ENCODE data around the gene PDGFD.

PDGFD gene

DNA sequence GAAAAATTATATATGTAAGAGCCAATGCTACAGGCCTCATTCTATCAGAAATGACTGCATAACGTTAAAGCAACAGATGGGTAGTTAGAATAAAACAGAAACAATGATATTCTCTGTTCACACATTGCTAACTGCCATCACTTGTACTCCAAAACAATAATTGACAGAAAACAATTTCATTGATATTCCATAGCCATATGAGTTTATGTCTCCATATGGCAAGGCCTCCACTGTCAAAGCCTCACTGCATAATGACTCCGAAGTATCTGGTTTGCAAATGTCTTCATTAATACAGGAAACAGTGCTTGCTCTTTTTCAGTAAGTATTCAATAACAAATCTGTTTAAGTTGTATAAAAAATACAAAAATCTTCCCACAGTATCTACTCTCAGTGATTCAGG lies 117.6 kb downstream of the PDGFD start:
- DNase-seq (ENCODE audit: low read depth): no peak
- no peak overlapping the region for H3K4me3 ChIP-seq (ENCODE audit: low read depth, low read length)
- TF ChIP-seq, protein P1, sequence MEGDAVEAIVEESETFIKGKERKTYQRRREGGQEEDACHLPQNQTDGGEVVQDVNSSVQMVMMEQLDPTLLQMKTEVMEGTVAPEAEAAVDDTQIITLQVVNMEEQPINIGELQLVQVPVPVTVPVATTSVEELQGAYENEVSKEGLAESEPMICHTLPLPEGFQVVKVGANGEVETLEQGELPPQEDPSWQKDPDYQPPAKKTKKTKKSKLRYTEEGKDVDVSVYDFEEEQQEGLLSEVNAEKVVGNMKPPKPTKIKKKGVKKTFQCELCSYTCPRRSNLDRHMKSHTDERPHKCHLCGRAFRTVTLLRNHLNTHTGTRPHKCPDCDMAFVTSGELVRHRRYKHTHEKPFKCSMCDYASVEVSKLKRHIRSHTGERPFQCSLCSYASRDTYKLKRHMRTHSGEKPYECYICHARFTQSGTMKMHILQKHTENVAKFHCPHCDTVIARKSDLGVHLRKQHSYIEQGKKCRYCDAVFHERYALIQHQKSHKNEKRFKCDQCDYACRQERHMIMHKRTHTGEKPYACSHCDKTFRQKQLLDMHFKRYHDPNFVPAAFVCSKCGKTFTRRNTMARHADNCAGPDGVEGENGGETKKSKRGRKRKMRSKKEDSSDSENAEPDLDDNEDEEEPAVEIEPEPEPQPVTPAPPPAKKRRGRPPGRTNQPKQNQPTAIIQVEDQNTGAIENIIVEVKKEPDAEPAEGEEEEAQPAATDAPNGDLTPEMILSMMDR (IDR thresholded peaks at IDR 0.05; ENCODE audit: low read depth, low read length, missing control alignments): no peak
- in situ Hi-C loops (cut with HindIII; ENCODE audit: low sequenced_read_pairs): no loop called here

DNA sequence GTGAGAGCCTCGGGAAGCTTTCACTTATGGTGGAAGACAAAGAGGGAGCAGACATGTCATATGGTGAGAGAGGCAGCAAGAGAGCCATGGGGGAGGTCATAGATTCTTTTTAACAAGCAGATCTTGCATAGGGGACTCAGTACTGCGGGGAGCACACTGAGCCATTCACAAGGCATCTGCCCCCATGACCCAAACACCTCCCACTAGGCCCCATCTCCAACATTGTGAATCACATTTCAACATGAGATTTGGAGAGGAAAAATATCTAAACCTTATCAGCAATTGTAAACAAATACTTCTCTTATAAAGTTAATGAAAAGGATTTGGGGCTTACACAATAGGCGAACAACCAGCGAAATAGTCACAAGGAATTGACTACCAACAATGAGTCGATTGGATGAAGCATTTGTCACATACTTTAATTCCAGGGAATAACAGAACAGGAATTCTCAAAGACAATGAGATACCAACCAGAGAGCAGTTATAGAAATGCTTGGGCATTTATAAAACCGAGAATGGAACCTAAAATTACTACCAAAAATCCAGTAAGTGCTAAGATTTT lies 120.2 kb downstream of the PDGFD start:
- TF ChIP-seq, protein P1 (IDR thresholded peaks at IDR 0.05; ENCODE audit: low read depth, low read length, missing control alignments): no peak
- no peak for DNase-seq (ENCODE audit: low read depth)
- no peak overlapping the region for H3K4me3 ChIP-seq (ENCODE audit: low read depth, low read length)
- in situ Hi-C loops (cut with HindIII; ENCODE audit: low sequenced_read_pairs): no loop called here

DNA sequence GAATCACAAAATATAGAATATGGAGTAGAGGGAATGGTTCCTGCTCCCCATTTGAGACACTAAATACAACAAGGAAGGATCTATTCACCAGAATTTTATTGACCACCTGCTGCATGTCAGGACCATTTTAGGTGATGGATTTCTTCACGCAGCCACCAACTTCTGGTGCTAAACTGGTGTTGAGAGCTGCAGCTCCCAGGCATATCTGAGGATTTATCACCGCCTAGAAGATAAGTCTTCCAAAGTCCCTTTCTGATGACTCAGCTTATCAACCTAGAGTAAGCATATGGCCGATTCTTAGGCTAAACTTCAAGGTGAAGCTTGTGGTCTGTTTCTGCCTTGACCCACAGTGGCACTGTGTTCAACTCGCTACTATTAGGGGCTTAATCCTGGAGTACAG lies 120.8 kb downstream of the PDGFD start:
- TF ChIP-seq, protein P1 (IDR thresholded peaks at IDR 0.05; ENCODE audit: low read depth, low read length, missing control alignments): no peak
- DNase-seq (ENCODE audit: low read depth): no peak
- in situ Hi-C loops (cut with HindIII; ENCODE audit: low sequenced_read_pairs): no loop called here
- no peak overlapping the region for H3K4me3 ChIP-seq (ENCODE audit: low read depth, low read length)

DNA sequence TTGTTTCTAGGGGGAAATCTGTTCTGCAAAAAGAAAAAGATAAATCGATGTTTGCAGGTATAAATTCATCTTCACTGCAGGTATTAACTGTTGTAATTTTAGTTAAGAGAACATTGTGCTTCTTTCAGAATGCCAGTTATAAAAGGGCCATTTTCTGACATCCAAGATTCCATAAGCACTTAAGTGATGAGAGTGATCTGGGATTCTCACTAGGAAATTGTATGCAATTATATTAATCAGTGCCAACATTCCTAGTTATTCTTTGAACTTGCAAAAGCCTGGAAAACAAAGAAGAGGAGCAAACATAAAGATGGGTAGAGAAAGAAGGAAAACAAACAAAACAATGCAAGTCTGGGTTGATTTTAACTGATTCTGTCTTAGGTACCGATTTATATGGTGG lies 122.2 kb downstream of the PDGFD start:
- TF ChIP-seq, protein P1 (IDR thresholded peaks at IDR 0.05; ENCODE audit: low read depth, low read length, missing control alignments): no peak
- no peak for DNase-seq (ENCODE audit: low read depth)
- H3K4me3 ChIP-seq (ENCODE audit: low read depth, low read length): no peak overlapping the region
- in situ Hi-C loops (cut with HindIII; ENCODE audit: low sequenced_read_pairs): no loop called here

DNA sequence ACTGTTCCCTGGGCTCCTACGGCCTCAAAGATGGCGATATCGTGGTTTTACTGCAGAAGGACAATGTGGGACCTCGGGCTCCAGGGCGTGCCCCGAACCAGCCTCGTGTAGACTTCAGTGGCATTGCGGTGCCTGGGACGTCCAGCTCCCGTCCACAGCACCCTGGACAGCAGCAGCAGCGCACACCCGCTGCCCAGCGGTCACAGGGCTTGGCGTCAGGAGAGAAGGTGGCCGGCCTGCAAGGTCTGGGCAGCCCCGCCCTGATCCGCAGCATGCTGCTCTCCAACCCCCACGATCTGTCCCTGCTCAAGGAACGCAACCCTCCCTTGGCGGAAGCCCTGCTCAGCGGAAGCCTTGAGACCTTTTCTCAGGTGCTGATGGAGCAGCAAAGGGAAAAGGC lies 127.0 kb downstream of the PDGFD start:
- in situ Hi-C loops (cut with HindIII; ENCODE audit: low sequenced_read_pairs): no loop called here
- TF ChIP-seq, protein P1 (IDR thresholded peaks at IDR 0.05; ENCODE audit: low read depth, low read length, missing control alignments): no peak
- DNase-seq (ENCODE audit: low read depth): no peak
- H3K4me3 ChIP-seq (ENCODE audit: low read depth, low read length): no peak overlapping the region

DNA sequence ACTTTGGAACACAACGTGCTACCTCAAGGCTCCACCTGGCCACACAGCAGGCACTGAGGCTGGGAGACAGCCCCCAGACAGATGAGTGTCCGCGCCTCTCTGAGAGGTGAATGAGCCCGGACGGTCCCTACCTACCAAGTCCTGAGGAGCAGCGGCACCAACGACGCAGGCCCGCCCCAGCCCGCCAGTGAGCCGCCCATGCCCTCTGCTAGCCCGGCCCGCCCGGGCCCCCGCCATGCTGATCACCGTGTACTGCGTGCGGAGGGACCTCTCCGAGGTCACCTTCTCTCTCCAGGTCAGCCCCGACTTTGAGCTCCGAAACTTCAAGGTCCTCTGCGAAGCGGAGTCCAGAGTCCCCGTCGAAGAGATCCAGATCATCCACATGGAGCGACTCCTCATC lies 127.4 kb downstream of the PDGFD start, which contains the start of gene DDI1:
TSS of gene DDI1 (plus strand) at position 53 of the 400 bp plus-strand sequence. CDS start at position 236, 183 bp downstream.
- no peak for DNase-seq (ENCODE audit: low read depth)
- no peak within 1 kb of the TSS for H3K4me3 ChIP-seq (ENCODE audit: low read depth, low read length)
- in situ Hi-C loops (cut with HindIII; ENCODE audit: low sequenced_read_pairs): no loop called here
- TF ChIP-seq, protein P1 (IDR thresholded peaks at IDR 0.05; ENCODE audit: low read depth, low read length, missing control alignments): no peak

Measured in astrocyte of the cerebellum (primary cell).